Pancreas (tissue), 10 donors: Measurements from ENCODE around the gene RRP9. TPM values are rescaled to one million over a fixed set of nuclear protein-coding genes. Genes with fewer than 3 reads are reported as not detected.

Source experiments
- ATAC-seq, 4 donors: fragments of 200-7000 bp; cut with Tn5 transposase; one replicate each; pipeline versions ENCODE4 v1.8.0 to v1.9.1; 2020; ENCODE audit warnings: mild to moderate bottlenecking in 4 of 4, moderate library complexity in 4 of 4
- DNase-seq, 6 donors: peaks; one replicate each; pipeline ENCODE4 v3.0.0-alpha.2; 2020
- FAIRE-seq: peaks from 2 replicates; lab custom pipeline; 2012; peaks lifted over from hg19 to GRCh38; lab: Jason Lieb, UNC
- H3K27ac ChIP-seq, 4 donors: fragments of 200-600 bp; sonication (generic); 1 replicate in 3 of 4; 2 replicates in 1 of 4; pipeline versions ENCODE4 v1.5.0 to v1.8.0; 2020
- H3K27me3 ChIP-seq, 4 donors: fragments of 200-600 bp; one replicate each; pipeline ENCODE4 v1.8.0; 2021
- H3K36me3 ChIP-seq, 3 donors: fragments of 200-600 bp; sonication (generic) in 1 of 3; one replicate each; pipeline versions ENCODE4 v1.5.0 to v1.8.0; 2020 to 2021
- H3K4me1 ChIP-seq, 3 donors: fragments of 200-600 bp; one replicate each; pipeline ENCODE4 v1.8.0; 2021
- H3K4me3 ChIP-seq, 4 donors: fragments of 200-600 bp; sonication (generic) in 2 of 4; one replicate each; pipeline versions ENCODE4 v1.5.0 to v1.8.0; 2020 to 2021
- H3K9me3 ChIP-seq, 4 donors: fragments of 200-600 bp; one replicate each; pipeline ENCODE4 v1.8.0; 2021
- CTCF ChIP-seq, 4 donors: fragments of 200-600 bp; sonication (generic) in 3 of 4; IDR thresholded peaks; one replicate each; pipeline versions ENCODE4 v1.5.0 to v1.8.0; 2021; ENCODE audit warnings: antibody characterized with exemption in 4 of 4
- WGBS, 2 donors: extraction: QIAGEN DNeasy Blood & Tissue Kit; methylation state at CpG; one replicate each; pipeline ENCODE4 v1.1.7; 2013; 5-methylcytosine and 5-hydroxymethylcytosine counted together
- intact Hi-C, 3 donors: fragments of 100-400 bp; cut with DNase I; formaldehyde crosslinking; loops; one replicate each; pipeline versions ENCODE4 v1.11.1 to v1.14.2; 2022
- polyA plus RNA-seq, 2 donors: library from polyadenylated mRNA; stranded (reverse); fragments of 200-250 nt; gene quantifications; one replicate each; pipeline ENCODE4 v1.2.3, GENCODE V29; 2013
- total RNA-seq, 6 donors: library from RNA; stranded (reverse); fragmentation: NEBNext Ultra II Directional in 4 of 6; extraction: Animal tissue kit (Norgen Biotek cat#: 25700) in 4 of 6; gene quantifications; one replicate each; pipeline versions ENCODE4 v1.2.1 to v1.2.4, GENCODE V29; 2021 to 2023
- donor health status: healthy with polysubstance abuse.
- donor health status: DM: no; HTN: no; CAD: no; lungs with moderate emphysema.
- donor health status: DM: no; HTN: no; CAD: no.
- donor health status: control.
- donor health status: control.
- donor health status: Bipolar disorder and iron deficiency.
- donor health status: DM: yes; HTN: yes; CAD: no.
- donor health status: DM: no; HTN: no; CAD: no.
- donor health status: DM: no; HTN: no; CAD: no.
- donor health status: DM: yes; HTN: yes; CAD: no.

The RRP9 gene
- total and polyA plus RNA-seq, 8 donors = 3.8 to 13.8 (median 7.9) TPM

GRCh38 chr3:51966016-51966415 is 24.3 kb upstream of the RRP9 start:
- no peak overlapping the region for H3K27ac ChIP-seq
- H3K4me1 ChIP-seq = peaks cover 8 to 16% (median 10%) of the 10 kb centered on the region in 3 donors
- no peaks in the 10 kb centered on the region for H3K36me3 ChIP-seq
- no peak for ATAC-seq
- no peak for TF ChIP-seq CTCF (IDR thresholded peaks at IDR 0.05)
- peak overlapping the region in 1 of 4 donors; percentile 72 for H3K4me3 ChIP-seq
- FAIRE-seq = no peak
- no peaks in the 10 kb centered on the region for H3K9me3 ChIP-seq
- DNase-seq = peak in 2 of 6 donors; percentile 26 to 62
- intact Hi-C loops = no loop called here
- WGBS, 2 donors = 82 to 90% methylated on average over 2 of the region's 2 CpGs
- no peaks in the 10 kb centered on the region for H3K27me3 ChIP-seq

GRCh38 chr3:51964521-51964920 is 22.8 kb upstream of the RRP9 start:
- no peak for TF ChIP-seq CTCF (IDR thresholded peaks at IDR 0.05)
- Histone ChIP-seq H3K27ac (no peak overlapping the region), H3K36me3 (no peaks in the 10 kb centered on the region), H3K4me1 (peaks cover 0 to 8% (median 6%) of the 10 kb centered on the region in 3 donors), H3K4me3 (no peak overlapping the region), H3K9me3 (no peaks in the 10 kb centered on the region), H3K27me3 (no peaks in the 10 kb centered on the region)
- ATAC-seq (no peak), FAIRE-seq (no peak), DNase-seq (peak in 1 of 6 donors; percentile 59)
- WGBS, 2 donors = 88 to 89% methylated on average over 4 of the region's 4 CpGs
- intact Hi-C loops = no loop called here

- FAIRE-seq (no peak), DNase-seq (peak in 2 of 6 donors; percentile 39 to 67), ATAC-seq (no peak)
- Histone ChIP-seq H3K4me3 (no peak overlapping the region), H3K9me3 (no peaks in the 10 kb centered on the region), H3K36me3 (no peaks in the 10 kb centered on the region), H3K27ac (no peak overlapping the region), H3K27me3 (no peaks in the 10 kb centered on the region), H3K4me1 (peaks cover 0 to 8% (median 6%) of the 10 kb centered on the region in 3 donors)
- WGBS, 2 donors = 82% methylated on average over 12 of the region's 12 CpGs
- no peak for TF ChIP-seq CTCF (IDR thresholded peaks at IDR 0.05)
- intact Hi-C loops = no loop called here
Observed at GRCh38 chr3:51963951-51964451, 22.3 kb upstream of the RRP9 start.

GRCh38 chr3:51962854-51963530 is 21.3 kb upstream of the RRP9 start:
- WGBS, 2 donors = 83 to 92% methylated on average over 6 of the region's 6 CpGs

More at GRCh38 chr3:51962854-51963530, 21.3 kb upstream of the RRP9 start:
- intact Hi-C loops = no loop called here
- TF ChIP-seq CTCF (IDR thresholded peaks at IDR 0.05) = no peak
- no peak overlapping the region for H3K4me3 ChIP-seq
- no peak for ATAC-seq
- no peak for FAIRE-seq
- H3K4me1 ChIP-seq = peaks cover 0 to 4% (median 2%) of the 10 kb centered on the region in 3 donors
- H3K9me3 ChIP-seq = no peaks in the 10 kb centered on the region
- H3K27ac ChIP-seq = no peak overlapping the region
- DNase-seq = peak in 1 of 6 donors; percentile 31
- H3K27me3 ChIP-seq = no peaks in the 10 kb centered on the region
- H3K36me3 ChIP-seq = no peaks in the 10 kb centered on the region
